NCI-H82 (cell line): Measurements from ENCODE around the gene PALLD.
"Not testable (repeated sequence)": the region's sequence is repeated elsewhere in the genome, so short reads cannot be mapped to it uniquely, and the experiment has no call there.

ENCODE experiments used
- DNase-seq: peaks from one replicate; lab custom pipeline; 2025; lab: John Stamatoyannopoulos, UW

PALLD gene

GRCh38 chr4:168496834-168497233 lies at the start of gene PALLD:
Gene PALLD, plus strand, starts transcription at chr4:168497052.
- no peak for DNase-seq

- DNase-seq, result not testable (repeated sequence)
Measured at GRCh38 chr4:168449063-168449462, 47.8 kb upstream of the PALLD start.

- DNase-seq, result no peak
Measured at GRCh38 chr4:168449719-168450452, 47.0 kb upstream of the PALLD start.

- no peak for DNase-seq
Measured at GRCh38 chr4:168451331-168451730, 45.5 kb upstream of the PALLD start.

- no peak for DNase-seq
Measured at GRCh38 chr4:168451744-168452390, 45.0 kb upstream of the PALLD start.

GRCh38 chr4:168453146-168453545 lies 43.7 kb upstream of the PALLD start:
- DNase-seq, result no peak

GRCh38 chr4:168458256-168458655 lies 38.6 kb upstream of the PALLD start:
- DNase-seq, result not testable (repeated sequence)

- DNase-seq, result no peak
Measured at GRCh38 chr4:168461821-168462220, 35.0 kb upstream of the PALLD start.

- DNase-seq, result no peak
Measured at GRCh38 chr4:168472920-168473319, 23.9 kb upstream of the PALLD start.

- no peak for DNase-seq
Measured at GRCh38 chr4:168474660-168475320, 22.1 kb upstream of the PALLD start.

GRCh38 chr4:168475745-168476144 lies 21.1 kb upstream of the PALLD start:
- DNase-seq, result peak; percentile 11

- DNase-seq, result no peak
Measured at GRCh38 chr4:168478868-168479267, 18.0 kb upstream of the PALLD start.

GRCh38 chr4:168480931-168481611 lies 15.8 kb upstream of the PALLD start:
- DNase-seq, result no peak

GRCh38 chr4:168483811-168484210 lies 13.0 kb upstream of the PALLD start:
- no peak for DNase-seq

- DNase-seq, result no peak
Measured at GRCh38 chr4:168484626-168485025, 12.2 kb upstream of the PALLD start.

- DNase-seq, result no peak
Measured at GRCh38 chr4:168485156-168485910, 11.5 kb upstream of the PALLD start.

GRCh38 chr4:168486912-168487281 lies 10.0 kb upstream of the PALLD start:
- no peak for DNase-seq

- no peak for DNase-seq
Measured at GRCh38 chr4:168487282-168488035, 9.4 kb upstream of the PALLD start.

GRCh38 chr4:168488869-168489274 lies 8.0 kb upstream of the PALLD start:
- DNase-seq, result no peak

GRCh38 chr4:168489616-168490015 lies 7.2 kb upstream of the PALLD start:
- no peak for DNase-seq

GRCh38 chr4:168490711-168491110 lies 6.1 kb upstream of the PALLD start:
- no peak for DNase-seq
